ENCODE measurements around the gene SLC30A2. TPM values are rescaled to one million over a fixed set of nuclear protein-coding genes. Genes with fewer than 3 reads are reported as not detected.

The SLC30A2 gene
- total RNA-seq, 3 donors from 2014 or later: 0.16 to 1.3 (median 0.33) TPM

- intact Hi-C loops (cut with DNase I; ENCODE audit: low total_unique reads): loop anchor here (10.0 kb wide), 1 partner anchor 95 kb away; no protein-coding TSS in a partner anchor
- Histone ChIP-seq H3K36me3 (no peaks in the 10 kb centered on the region), H3K9me3 (no peaks in the 10 kb centered on the region), H3K27me3 (no peaks in the 10 kb centered on the region), H3K27ac (peak overlapping the region in 1 of 2 donors; percentile 21), H3K4me3 (no peak overlapping the region), H3K4me1 (no peaks in the 10 kb centered on the region)
- TF ChIP-seq, protein P1, sequence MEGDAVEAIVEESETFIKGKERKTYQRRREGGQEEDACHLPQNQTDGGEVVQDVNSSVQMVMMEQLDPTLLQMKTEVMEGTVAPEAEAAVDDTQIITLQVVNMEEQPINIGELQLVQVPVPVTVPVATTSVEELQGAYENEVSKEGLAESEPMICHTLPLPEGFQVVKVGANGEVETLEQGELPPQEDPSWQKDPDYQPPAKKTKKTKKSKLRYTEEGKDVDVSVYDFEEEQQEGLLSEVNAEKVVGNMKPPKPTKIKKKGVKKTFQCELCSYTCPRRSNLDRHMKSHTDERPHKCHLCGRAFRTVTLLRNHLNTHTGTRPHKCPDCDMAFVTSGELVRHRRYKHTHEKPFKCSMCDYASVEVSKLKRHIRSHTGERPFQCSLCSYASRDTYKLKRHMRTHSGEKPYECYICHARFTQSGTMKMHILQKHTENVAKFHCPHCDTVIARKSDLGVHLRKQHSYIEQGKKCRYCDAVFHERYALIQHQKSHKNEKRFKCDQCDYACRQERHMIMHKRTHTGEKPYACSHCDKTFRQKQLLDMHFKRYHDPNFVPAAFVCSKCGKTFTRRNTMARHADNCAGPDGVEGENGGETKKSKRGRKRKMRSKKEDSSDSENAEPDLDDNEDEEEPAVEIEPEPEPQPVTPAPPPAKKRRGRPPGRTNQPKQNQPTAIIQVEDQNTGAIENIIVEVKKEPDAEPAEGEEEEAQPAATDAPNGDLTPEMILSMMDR (IDR thresholded peaks at IDR 0.05): no peak
- TF ChIP-seq POLR2AphosphoS5 (IDR thresholded peaks at IDR 0.05): no peak
- no peak for TF ChIP-seq POLR2A (IDR thresholded peaks at IDR 0.05)
- no peak for DNase-seq (ENCODE audit: low spot score in 2 of 2)
These were observed 56.3 kb downstream of the SLC30A2 start for GRCh38 chr1:25989440-25990234.

DNA sequence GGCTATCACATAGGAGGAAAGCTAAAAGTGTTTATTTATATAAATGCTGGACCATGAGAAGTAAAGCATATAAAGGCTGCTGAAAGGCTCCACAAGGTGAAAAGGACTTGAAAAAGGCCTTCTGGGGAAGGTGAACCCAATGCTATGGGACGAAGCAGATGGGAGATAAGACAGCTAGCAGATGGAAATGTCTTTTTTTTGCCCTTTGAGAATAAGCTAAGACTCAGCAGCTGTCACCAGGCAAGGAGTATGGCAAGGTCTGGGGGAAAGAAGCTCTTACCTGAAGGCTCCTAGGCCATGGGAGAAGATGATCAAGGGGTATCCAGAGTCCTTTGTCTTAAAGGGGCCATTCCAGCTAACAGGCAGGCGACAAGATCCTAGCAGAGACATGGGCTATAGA lies 58.0 kb downstream of the SLC30A2 start:
- Histone ChIP-seq H3K27ac (no peak overlapping the region), H3K4me1 (no peaks in the 10 kb centered on the region), H3K4me3 (no peak overlapping the region), H3K36me3 (no peaks in the 10 kb centered on the region), H3K9me3 (no peaks in the 10 kb centered on the region), H3K27me3 (no peaks in the 10 kb centered on the region)
- no peak for DNase-seq (ENCODE audit: low spot score in 2 of 2)
- intact Hi-C loops (cut with DNase I; ENCODE audit: low total_unique reads): no loop called here
- TF ChIP-seq, protein P1 (IDR thresholded peaks at IDR 0.05): no peak
- TF ChIP-seq POLR2A (IDR thresholded peaks at IDR 0.05) (no peak), POLR2AphosphoS5 (IDR thresholded peaks at IDR 0.05) (no peak)

Other genes with a start within 250 kb of the SLC30A2 start
- gene SELENON, start 245.9 kb downstream of the SLC30A2 start, total RNA-seq: 10 to 100 TPM; 16.6 to 39.0 (median 22.1) TPM
- gene MTFR1L, start 226.2 kb downstream of the SLC30A2 start, total RNA-seq: 10 to 100 TPM; 71.6 to 79.2 (median 75.4) TPM
- under 1 TPM in 2 of 3 donors, not detected in 1; 0.33 to 0.88 TPM for gene AUNIP, start 186.7 kb downstream of the SLC30A2 start, total RNA-seq
- 1 to 10 TPM; 4.2 to 8.2 (median 7.2) TPM for gene PAQR7, start 170.4 kb downstream of the SLC30A2 start, total RNA-seq
- 10 to 100 TPM; 23.9 to 33.8 (median 28.4) TPM for gene STMN1, start 139.7 kb downstream of the SLC30A2 start, total RNA-seq
- gene PAFAH2, start 48.1 kb downstream of the SLC30A2 start, total RNA-seq: 10 to 100 TPM in 1 of 3 donors, 1 to 10 TPM in 2; 8.2 to 19.9 (median 9.8) TPM
- gene EXTL1, start 24.3 kb downstream of the SLC30A2 start, total RNA-seq: 1 to 10 TPM in 1 of 3 donors, under 1 TPM in 1, not detected in 1; 0.98 to 2.8 TPM
- gene TRIM63, start 21.5 kb upstream of the SLC30A2 start, total RNA-seq: 1 to 10 TPM in 2 of 3 donors, not detected in 1; 2.2 to 4.0 TPM
- gene PDIK1L, start 65.7 kb upstream of the SLC30A2 start, total RNA-seq: 10 to 100 TPM in 1 of 3 donors, 1 to 10 TPM in 2; 9.2 to 17.3 (median 9.3) TPM
- gene FAM110D, start 113.0 kb upstream of the SLC30A2 start, total RNA-seq: 1 to 10 TPM; 3.4 to 9.1 (median 6.2) TPM
- gene C1orf232, start 122.8 kb upstream of the SLC30A2 start, total RNA-seq: not detected
- 10 to 100 TPM; 26.4 to 39.7 (median 31.9) TPM for gene ZNF593, start 123.8 kb upstream of the SLC30A2 start, total RNA-seq
- gene ZNF593OS, start 125.7 kb upstream of the SLC30A2 start, total RNA-seq: not detected
- 10 to 100 TPM in 2 of 3 donors, 1 to 10 TPM in 1; 2.2 to 28.2 (median 22.3) TPM for gene CNKSR1, start 131.4 kb upstream of the SLC30A2 start, total RNA-seq
- not detected for gene CATSPER4, start 144.5 kb upstream of the SLC30A2 start, total RNA-seq
- gene CEP85, start 188.1 kb upstream of the SLC30A2 start, total RNA-seq: 10 to 100 TPM in 1 of 3 donors, 1 to 10 TPM in 2; 4.8 to 11.7 (median 7.5) TPM
- 10 to 100 TPM; 27.5 to 55.7 (median 50.1) TPM for gene SH3BGRL3, start 234.0 kb upstream of the SLC30A2 start, total RNA-seq